Hippocampal formation (tissue), 2 donors: ENCODE measurements around the gene DDX41.

Source experiments
- DNase-seq, 2 donors: peaks; one replicate each; lab custom pipeline; 2025; lab: John Stamatoyannopoulos, UW

Gene DDX41

GRCh38 chr5:177468685-177469628, 47.8 kb downstream of the DDX41 start:
- no peak for DNase-seq

- no peak for DNase-seq
Measured at GRCh38 chr5:177468329-177468684, 48.5 kb downstream of the DDX41 start.

- no peak for DNase-seq
Measured at GRCh38 chr5:177467436-177467835, 49.3 kb downstream of the DDX41 start.

GRCh38 chr5:177466861-177467260, 49.9 kb downstream of the DDX41 start:
- no peak for DNase-seq

- DNase-seq, result no peak
Measured at GRCh38 chr5:177465044-177465443, 51.7 kb downstream of the DDX41 start.

- no peak for DNase-seq
Measured at GRCh38 chr5:177462021-177462670, 54.6 kb downstream of the DDX41 start.
